Parathyroid adenoma (tissue), 2 donors: Measurements from ENCODE around the gene CA5B.

ENCODE experiments used
- H2AFZ ChIP-seq: fragments of 300-600 bp; sonication (generic); one replicate; pipeline ENCODE4 v1.7.0; 2017; ENCODE audit warnings: antibody characterized with exemption, mild to moderate bottlenecking
- H3K27ac ChIP-seq: fragments of 300-600 bp; sonication (generic); one replicate; pipeline ENCODE4 v1.7.0; 2017
- H3K27me3 ChIP-seq: fragments of 300-600 bp; sonication (generic); one replicate; pipeline ENCODE4 v1.7.0; 2017; ENCODE audit warnings: low read length; ENCODE audit not compliant: control insufficient read depth, insufficient read depth
- H3K36me3 ChIP-seq: fragments of 300-600 bp; sonication (generic); one replicate; pipeline ENCODE4 v1.7.0; 2017; ENCODE audit warnings: low read length; ENCODE audit not compliant: control insufficient read depth, insufficient read depth
- H3K4me1 ChIP-seq: fragments of 300-600 bp; sonication (generic); one replicate; pipeline ENCODE4 v1.7.0; 2017; ENCODE audit warnings: control low read depth
- H3K4me2 ChIP-seq: fragments of 300-600 bp; sonication (generic); one replicate; pipeline ENCODE4 v1.7.0; 2017; ENCODE audit warnings: low read length
- H3K4me3 ChIP-seq: fragments of 300-600 bp; sonication (generic); one replicate; pipeline ENCODE4 v1.7.0; 2017; ENCODE audit warnings: low read depth, low read length
- H3K79me2 ChIP-seq: fragments of 300-600 bp; sonication (generic); one replicate; pipeline ENCODE4 v1.7.0; 2017; ENCODE audit warnings: control low read depth
- H3K9ac ChIP-seq: fragments of 300-600 bp; sonication (generic); one replicate; pipeline ENCODE4 v1.7.0; 2017; ENCODE audit warnings: mild to moderate bottlenecking
- H3K9me3 ChIP-seq: fragments of 300-600 bp; sonication (generic); one replicate; pipeline ENCODE4 v1.7.0; 2017; ENCODE audit warnings: low read length; ENCODE audit not compliant: control insufficient read depth
- CTCF ChIP-seq: fragments of 300-600 bp; sonication (generic); IDR thresholded peaks from one replicate; pipeline ENCODE4 v1.7.0; 2017; ENCODE audit warnings: antibody characterized with exemption, mild to moderate bottlenecking
- donor health status: primary hyperparathyroidism.

Gene CA5B

GRCh38 chrX:15814771-15815365 lies 76.8 kb downstream of the CA5B start:
- H3K27ac ChIP-seq = no peak overlapping the region
- H3K36me3 ChIP-seq = no peaks in the 10 kb centered on the region
- H3K9ac ChIP-seq = no peak overlapping the region
- H3K4me3 ChIP-seq = no peak overlapping the region
- H3K9me3 ChIP-seq = no peaks in the 10 kb centered on the region
- no peak for TF ChIP-seq CTCF
- no peaks in the 10 kb centered on the region for H3K4me1 ChIP-seq
- no peak overlapping the region for H2AFZ ChIP-seq
- no peak overlapping the region for H3K4me2 ChIP-seq
- no peaks in the 10 kb centered on the region for H3K27me3 ChIP-seq
- H3K79me2 ChIP-seq = no peaks in the 10 kb centered on the region

GRCh38 chrX:15815779-15816437 lies 77.8 kb downstream of the CA5B start:
- no peaks in the 10 kb centered on the region for H3K27me3 ChIP-seq
- no peak overlapping the region for H3K4me3 ChIP-seq
- H3K27ac ChIP-seq = no peak overlapping the region
- no peak overlapping the region for H3K4me2 ChIP-seq
- H3K36me3 ChIP-seq = no peaks in the 10 kb centered on the region
- H3K79me2 ChIP-seq = no peaks in the 10 kb centered on the region
- no peaks in the 10 kb centered on the region for H3K4me1 ChIP-seq
- no peaks in the 10 kb centered on the region for H3K9me3 ChIP-seq
- H3K9ac ChIP-seq = no peak overlapping the region
- no peak for TF ChIP-seq CTCF
- no peak overlapping the region for H2AFZ ChIP-seq

GRCh38 chrX:15816438-15816809 lies 78.4 kb downstream of the CA5B start:
- TF ChIP-seq CTCF = no peak
- Histone ChIP-seq H3K36me3 (no peaks in the 10 kb centered on the region), H3K4me3 (no peak overlapping the region), H3K9me3 (no peaks in the 10 kb centered on the region), H3K9ac (no peak overlapping the region), H3K4me1 (no peaks in the 10 kb centered on the region), H2AFZ (no peak overlapping the region), H3K27me3 (no peaks in the 10 kb centered on the region), H3K79me2 (no peaks in the 10 kb centered on the region), H3K27ac (no peak overlapping the region), H3K4me2 (no peak overlapping the region)

- no peak for TF ChIP-seq CTCF
- H3K27ac ChIP-seq = no peak overlapping the region
- no peaks in the 10 kb centered on the region for H3K36me3 ChIP-seq
Measured at GRCh38 chrX:15816886-15817285, 78.8 kb downstream of the CA5B start.

More at GRCh38 chrX:15816886-15817285, 78.8 kb downstream of the CA5B start:
- Histone ChIP-seq H3K4me3 (no peak overlapping the region), H3K4me2 (no peak overlapping the region), H3K79me2 (no peaks in the 10 kb centered on the region), H3K9ac (no peak overlapping the region), H3K9me3 (no peaks in the 10 kb centered on the region), H2AFZ (no peak overlapping the region), H3K4me1 (no peaks in the 10 kb centered on the region), H3K27me3 (no peaks in the 10 kb centered on the region)
